H9 (cell line): ENCODE measurements around the gene COL4A2. TPM values are rescaled to one million over a fixed set of nuclear protein-coding genes. Genes with fewer than 3 reads are reported as not detected.

ENCODE experiments used
- DNase-seq: peaks from one replicate; pipeline ENCODE4 v3.0.0-alpha.2; 2017
- H2AFZ ChIP-seq: one replicate; pipeline ENCODE4 v1.6.1; 2013; ENCODE audit warnings: mild to moderate bottlenecking, low read length, control low read depth, moderate library complexity
- H2AK5ac ChIP-seq: 2 replicates; pipeline ENCODE4 v1.6.1; 2013; ENCODE audit warnings: low read length, control low read depth, mixed read lengths; ENCODE audit not compliant: insufficient read length
- H2BK120ac ChIP-seq: one replicate; pipeline ENCODE4 v1.6.1; 2013; ENCODE audit warnings: low read depth, mild to moderate bottlenecking, low read length, control low read depth, inconsistent platforms; ENCODE audit not compliant: poor library complexity, severe bottlenecking
- H2BK12ac ChIP-seq: 2 replicates; pipeline ENCODE4 v1.6.1; 2013; ENCODE audit warnings: low read length, control low read depth, mixed read lengths, low read depth; ENCODE audit not compliant: insufficient read length
- H2BK15ac ChIP-seq: 2 replicates; pipeline ENCODE4 v1.6.1; 2013; ENCODE audit warnings: low read depth, low read length, control low read depth
- H2BK20ac ChIP-seq: one replicate; pipeline ENCODE4 v1.6.1; 2013; ENCODE audit warnings: low read depth, mild to moderate bottlenecking, low read length, control low read depth, inconsistent platforms; ENCODE audit not compliant: poor library complexity, severe bottlenecking
- H2BK5ac ChIP-seq: 2 replicates; pipeline ENCODE4 v1.6.1; 2013; ENCODE audit warnings: low read length, control low read depth, mixed read lengths; ENCODE audit not compliant: insufficient read length
- H3K14ac ChIP-seq: 2 replicates; pipeline ENCODE4 v1.6.1; 2013; ENCODE audit warnings: low read length, control low read depth; ENCODE audit not compliant: insufficient read depth
- H3K18ac ChIP-seq: 2 replicates; pipeline ENCODE4 v1.6.1; 2013; ENCODE audit warnings: low read depth, mild to moderate bottlenecking, mixed read lengths, low read length, control low read depth; ENCODE audit not compliant: insufficient read length
- H3K23ac ChIP-seq: 2 replicates; pipeline ENCODE4 v1.6.1; 2013; ENCODE audit warnings: low read length, control low read depth, mixed read lengths, low read depth; ENCODE audit not compliant: insufficient read length
- H3K23me2 ChIP-seq: 2 replicates; pipeline ENCODE4 v1.6.1; 2013; ENCODE audit warnings: low read depth, mild to moderate bottlenecking, mixed read lengths, low read length, control low read depth; ENCODE audit not compliant: insufficient read length, poor library complexity, severe bottlenecking
- H3K27ac ChIP-seq: 2 replicates; pipeline ENCODE4 v1.5.1; 2013; ENCODE audit warnings: low read length, control low read depth, mixed read lengths, low read depth; ENCODE audit not compliant: insufficient read length
- H3K27me3 ChIP-seq: 2 replicates; pipeline ENCODE4 v1.6.1; 2013; ENCODE audit warnings: low read length, control low read depth, inconsistent platforms; ENCODE audit not compliant: insufficient read depth
- H3K4ac ChIP-seq: 2 replicates; pipeline ENCODE4 v1.6.1; 2013; ENCODE audit warnings: low read depth, mild to moderate bottlenecking, control low read depth, inconsistent platforms, low read length, moderate library complexity
- H3K4me1 ChIP-seq: 2 replicates; pipeline ENCODE4 v1.6.1; 2013; ENCODE audit warnings: low read length, control low read depth, inconsistent platforms; ENCODE audit not compliant: insufficient read depth
- H3K4me2 ChIP-seq: 2 replicates; pipeline ENCODE4 v1.6.1; 2013; ENCODE audit warnings: low read length, control low read depth, mixed read lengths; ENCODE audit not compliant: insufficient read length, insufficient read depth
- H3K56ac ChIP-seq: 2 replicates; pipeline ENCODE4 v1.6.1; 2013; ENCODE audit warnings: low read depth, mild to moderate bottlenecking, mixed read lengths, low read length, control low read depth; ENCODE audit not compliant: insufficient read length
- H3K79me1 ChIP-seq: 2 replicates; pipeline ENCODE4 v1.6.1; 2013; ENCODE audit warnings: low read depth, mild to moderate bottlenecking, moderate library complexity, low read length, control low read depth, inconsistent platforms; ENCODE audit not compliant: insufficient read depth, poor library complexity, severe bottlenecking
- H3K79me2 ChIP-seq: 2 replicates; pipeline ENCODE4 v1.6.1; 2013; ENCODE audit warnings: low read length, control low read depth, inconsistent platforms; ENCODE audit not compliant: insufficient read depth
- H3K9ac ChIP-seq: 2 replicates; pipeline ENCODE4 v1.6.1; 2013; ENCODE audit warnings: low read length, control low read depth, mixed read lengths; ENCODE audit not compliant: insufficient read length; ENCODE audit errors: extremely low read depth
- H3K9me3 ChIP-seq: one replicate; pipeline ENCODE4 v1.6.1; 2013; ENCODE audit warnings: low read depth, low read length, inconsistent platforms; ENCODE audit not compliant: control insufficient read depth
- H3T11ph ChIP-seq: one replicate; pipeline ENCODE4 v1.6.1; 2013; ENCODE audit warnings: mild to moderate bottlenecking, low read length, control low read depth, inconsistent platforms
- H4K20me1 ChIP-seq: one replicate; pipeline ENCODE4 v1.6.1; 2013; ENCODE audit not compliant: control insufficient read depth, insufficient read length, insufficient read depth
- H4K5ac ChIP-seq: 2 replicates; pipeline ENCODE4 v1.6.1; 2013; ENCODE audit warnings: low read depth, mild to moderate bottlenecking, mixed read lengths, low read length, control low read depth; ENCODE audit not compliant: insufficient read length
- H4K8ac ChIP-seq: replicated peaks from 2 replicates; pipeline ENCODE4 v1.6.1; 2013; ENCODE audit warnings: low read length, control low read depth, mixed read lengths, low read depth; ENCODE audit not compliant: insufficient read length
- H4K91ac ChIP-seq: 2 replicates; pipeline ENCODE4 v1.6.1; 2013; ENCODE audit warnings: low read depth, mild to moderate bottlenecking, moderate library complexity, mixed read lengths, low read length, control low read depth; ENCODE audit not compliant: insufficient read length
- H3K27ac Mint-ChIP-seq, 3 experiments: 2 replicates in 2 of 3; 3 replicates in 1 of 3; pipeline ENCODE4 v1.8.0; 2020 to 2021; ENCODE audit warnings: mixed read lengths in 3 of 3, mild to moderate bottlenecking in 1 of 3, moderate library complexity in 1 of 3
- H3K27me3 Mint-ChIP-seq: 2 replicates; pipeline ENCODE4 v1.8.0; 2021; ENCODE audit warnings: low read depth, mild to moderate bottlenecking, moderate library complexity, mixed read lengths
- H3K36me3 Mint-ChIP-seq, 3 experiments: 2 replicates in 2 of 3; 3 replicates in 1 of 3; pipeline ENCODE4 v1.8.0; 2020 to 2021; ENCODE audit warnings: low read depth in 3 of 3, mixed read lengths in 3 of 3; ENCODE audit not compliant: insufficient read depth in 1 of 3
- H3K4me1 Mint-ChIP-seq, 2 experiments: 2 replicates each; pipeline ENCODE4 v1.8.0; 2020; ENCODE audit warnings: mixed read lengths in 2 of 2
- H3K4me3 Mint-ChIP-seq, 2 experiments: 2 replicates in 1 of 2; 3 replicates in 1 of 2; pipeline ENCODE4 v1.8.0; 2020 to 2021; ENCODE audit warnings: mild to moderate bottlenecking in 2 of 2, mixed read lengths in 2 of 2, moderate library complexity in 1 of 2
- H3K9me3 Mint-ChIP-seq, 2 experiments: 2 replicates in 1 of 2; 3 replicates in 1 of 2; pipeline ENCODE4 v1.8.0; 2020; ENCODE audit warnings: mild to moderate bottlenecking in 2 of 2, mixed read lengths in 2 of 2, moderate library complexity in 1 of 2
- WGBS: extraction: QIAGEN DNeasy Blood & Tissue Kit; methylation state at CpG from one replicate; pipeline ENCODE4 v1.1.7; 2013; ENCODE audit warnings: missing lambda C conversion rate, low lambda C conversion rate, mixed read lengths; ENCODE audit not compliant: insufficient read length; ENCODE audit errors: extremely low coverage; 5-methylcytosine and 5-hydroxymethylcytosine counted together
- total RNA-seq: library from RNA; stranded (reverse); gene quantifications from 2 replicates; pipeline ENCODE4 v1.2.1, GENCODE V29; 2021
- TF ChIP-seq, protein P1 (sequence below): fragments of 200-600 bp; sonication (generic); conservative IDR thresholded peaks from 3 replicates; pipeline ENCODE4 v1.8.0; 2021; ENCODE audit warnings: antibody characterized with exemption, mild to moderate bottlenecking

Gene COL4A2
- total RNA-seq, 1 experiment from 2014 or later = 76.5 TPM

DNA sequence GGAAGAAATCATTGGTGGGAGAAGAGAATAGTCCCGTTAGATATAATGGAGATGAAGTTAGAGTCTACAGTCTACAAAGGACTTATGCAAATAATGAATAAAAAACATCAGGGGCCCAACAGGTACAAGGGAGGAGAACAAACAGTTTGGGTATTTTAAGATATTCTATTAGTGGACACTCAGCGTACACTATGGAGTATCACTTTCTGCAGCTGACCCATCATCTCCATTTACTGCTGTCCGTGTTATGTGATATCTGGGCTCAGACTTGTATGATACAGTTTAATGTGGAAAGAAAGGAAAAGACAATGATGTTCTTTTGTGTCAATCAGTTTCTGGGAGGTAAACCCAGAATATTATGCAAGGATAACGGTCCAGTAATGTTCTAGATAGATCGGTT is 128.2 kb downstream of the COL4A2 start:
- Histone ChIP-seq H2BK15ac (no peak overlapping the region), H4K8ac (no peak overlapping the region), H3T11ph (no peak overlapping the region), H3K4me1 (no peaks in the 10 kb centered on the region), H2BK5ac (no peak overlapping the region), H3K14ac (no peak overlapping the region), H4K5ac (no peak overlapping the region), H2AFZ (no peak overlapping the region), H3K56ac (no peak overlapping the region), H3K9ac (no peak overlapping the region), H4K20me1 (no peaks in the 10 kb centered on the region), H3K9me3 (no peaks in the 10 kb centered on the region), H3K4ac (no peak overlapping the region), H3K18ac (no peak overlapping the region), H3K79me2 (no peaks in the 10 kb centered on the region), H2BK12ac (no peak overlapping the region), H3K79me1 (no peaks in the 10 kb centered on the region), H4K91ac (no peak overlapping the region), H3K27me3 (no peaks in the 10 kb centered on the region), H3K23me2 (no peaks in the 10 kb centered on the region), H2BK20ac (no peak overlapping the region), H3K23ac (no peak overlapping the region), H2AK5ac (no peak overlapping the region), H3K27ac (no peak overlapping the region), H3K4me2 (no peak overlapping the region), H2BK120ac (no peak overlapping the region)
- no CpG with 5 or more reads among the region's 5 CpGs for WGBS
- no peaks in the 10 kb centered on the region for H3K27me3 Mint-ChIP-seq
- no peak overlapping the region for H3K4me3 Mint-ChIP-seq
- TF ChIP-seq, protein P1, sequence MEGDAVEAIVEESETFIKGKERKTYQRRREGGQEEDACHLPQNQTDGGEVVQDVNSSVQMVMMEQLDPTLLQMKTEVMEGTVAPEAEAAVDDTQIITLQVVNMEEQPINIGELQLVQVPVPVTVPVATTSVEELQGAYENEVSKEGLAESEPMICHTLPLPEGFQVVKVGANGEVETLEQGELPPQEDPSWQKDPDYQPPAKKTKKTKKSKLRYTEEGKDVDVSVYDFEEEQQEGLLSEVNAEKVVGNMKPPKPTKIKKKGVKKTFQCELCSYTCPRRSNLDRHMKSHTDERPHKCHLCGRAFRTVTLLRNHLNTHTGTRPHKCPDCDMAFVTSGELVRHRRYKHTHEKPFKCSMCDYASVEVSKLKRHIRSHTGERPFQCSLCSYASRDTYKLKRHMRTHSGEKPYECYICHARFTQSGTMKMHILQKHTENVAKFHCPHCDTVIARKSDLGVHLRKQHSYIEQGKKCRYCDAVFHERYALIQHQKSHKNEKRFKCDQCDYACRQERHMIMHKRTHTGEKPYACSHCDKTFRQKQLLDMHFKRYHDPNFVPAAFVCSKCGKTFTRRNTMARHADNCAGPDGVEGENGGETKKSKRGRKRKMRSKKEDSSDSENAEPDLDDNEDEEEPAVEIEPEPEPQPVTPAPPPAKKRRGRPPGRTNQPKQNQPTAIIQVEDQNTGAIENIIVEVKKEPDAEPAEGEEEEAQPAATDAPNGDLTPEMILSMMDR = no peak
- H3K36me3 Mint-ChIP-seq = peaks cover 15 to 49% (median 40%) of the 10 kb centered on the region in 3 experiments; a peak in 6 of 7 replicates
- H3K27ac Mint-ChIP-seq = no peak overlapping the region
- DNase-seq = no peak
- H3K9me3 Mint-ChIP-seq = no peaks in the 10 kb centered on the region; a peak in 1 of 5 replicates
- H3K4me1 Mint-ChIP-seq = peaks cover 3 to 5% of the 10 kb centered on the region in 2 experiments; a peak in 3 of 4 replicates
